ENCODE results near the gene LRRC18. TPM values are rescaled to one million over a fixed set of nuclear protein-coding genes. Genes with fewer than 3 reads are reported as not detected.

LRRC18 gene
- total and polyA plus RNA-seq, 9 of the 15 experiments (the other 6 are each of a cell fraction or from before 2014, with no cell fraction given) = not detected

- TF ChIP-seq CCAR2 (IDR thresholded peaks at IDR 0.05; ENCODE audit: low read depth, low read length) (no peak), ZNF407 (IDR thresholded peaks at IDR 0.05; ENCODE audit: low read depth) (no peak), STAT5A (IDR thresholded peaks at IDR 0.05; ENCODE audit: borderline replicate concordance, low read length) (no peak)
Measured at GRCh38 chr10:48932831-48933664, 6.6 kb downstream of the LRRC18 start (continued).

Data from K562 (cell line).